HepG2 (cell line): Measurements from ENCODE around the gene C19orf38. TPM values are rescaled to one million over a fixed set of nuclear protein-coding genes. Genes with fewer than 3 reads are reported as not detected.

Experiments
- ATAD3A ChIP-seq: sonication (generic); formaldehyde crosslinking; IDR thresholded peaks from 2 replicates; pipeline ENCODE4 v1.4.0; 2020; ENCODE audit warnings: missing genetic modification reagents
- ATM ChIP-seq: fragments of 450-650 bp; IDR thresholded peaks from 2 replicates; pipeline ENCODE4 v1.7.1; 2017; ENCODE audit warnings: mild to moderate bottlenecking, borderline replicate concordance
- BHLHE40 ChIP-seq: IDR thresholded peaks from 2 replicates; pipeline ENCODE4 v1.6.1; 2011; ENCODE audit warnings: low read length, improper control_type of control experiment
- CENPT ChIP-seq: sonication (generic); formaldehyde crosslinking; IDR thresholded peaks from 2 replicates; pipeline ENCODE4 v1.8.0; 2022; ENCODE audit warnings: low read depth, mild to moderate bottlenecking, moderate library complexity, missing genetic modification reagents
- HNRNPUL1 ChIP-seq: fragments of 200-400 bp; formaldehyde crosslinking; IDR thresholded peaks from 2 replicates; pipeline ENCODE4 v1.6.1; 2017; ENCODE audit warnings: low read depth, mild to moderate bottlenecking, low read length, moderate library complexity
- IKZF4 ChIP-seq: sonication (generic); formaldehyde crosslinking; IDR thresholded peaks from 2 replicates; pipeline ENCODE4 v1.5.1; 2020; ENCODE audit warnings: borderline replicate concordance, mild to moderate bottlenecking, low read depth, missing genetic modification reagents; ENCODE audit errors: not compliant biosample characterization
- KDM4B ChIP-seq: sonication (generic); formaldehyde crosslinking; IDR thresholded peaks from 2 replicates; pipeline ENCODE4 v1.4.0; 2020; ENCODE audit warnings: missing genetic modification reagents
- MAX ChIP-seq: IDR thresholded peaks from 2 replicates; pipeline ENCODE4 v1.6.1; 2012; ENCODE audit warnings: inconsistent platforms
- PAF1 ChIP-seq: IDR thresholded peaks from 2 replicates; pipeline ENCODE4 v1.6.1; 2016; ENCODE audit warnings: missing genetic modification reagents, missing compliant biosample characterization
- PTBP1 ChIP-seq: fragments of 200-400 bp; formaldehyde crosslinking; IDR thresholded peaks from 2 replicates; pipeline ENCODE4 v1.6.1; 2018; ENCODE audit warnings: low read length, low read depth; ENCODE audit not compliant: poor library complexity, severe bottlenecking
- RBM39 ChIP-seq: fragments of 200-400 bp; formaldehyde crosslinking; IDR thresholded peaks from one replicate; pipeline ENCODE4 v1.6.1; 2018; ENCODE audit warnings: antibody characterized with exemption, mild to moderate bottlenecking, low read depth, low read length; ENCODE audit not compliant: poor library complexity, severe bottlenecking
- SOX5 ChIP-seq: IDR thresholded peaks from 2 replicates; pipeline ENCODE4 v1.6.1; 2016; ENCODE audit warnings: borderline replicate concordance
- TBL1XR1 ChIP-seq: fragments of 150-350 bp; IDR thresholded peaks from 2 replicates; pipeline ENCODE4 v1.6.1; 2014; ENCODE audit warnings: borderline replicate concordance, low read length; ENCODE audit not compliant: partially characterized antibody
- U2AF2 ChIP-seq: fragments of 200-400 bp; formaldehyde crosslinking; IDR thresholded peaks from 2 replicates; pipeline ENCODE4 v1.6.1; 2017; ENCODE audit warnings: low read depth, mild to moderate bottlenecking, low read length
- YY1 ChIP-seq: IDR thresholded peaks from 2 replicates; pipeline ENCODE4 v1.6.1; 2011; ENCODE audit warnings: low read length, low read depth, moderate library complexity, mild to moderate bottlenecking; ENCODE audit not compliant: insufficient read depth, insufficient replicate concordance
- ZIK1 ChIP-seq: sonication (generic); formaldehyde crosslinking; IDR thresholded peaks from 2 replicates; pipeline ENCODE4 v1.5.0; 2020; ENCODE audit warnings: mild to moderate bottlenecking, low read depth, missing genetic modification reagents, borderline replicate concordance
- ZNF234 ChIP-seq: sonication (generic); formaldehyde crosslinking; conservative IDR thresholded peaks from 2 replicates; pipeline ENCODE4 v1.5.1; 2020; ENCODE audit warnings: mild to moderate bottlenecking, missing genetic modification reagents
- ZNF639 ChIP-seq: conservative IDR thresholded peaks from 2 replicates; pipeline ENCODE4 v1.6.1; 2018; ENCODE audit warnings: missing genetic modification reagents
- ZNF788 ChIP-seq: sonication (generic); formaldehyde crosslinking; IDR thresholded peaks from 2 replicates; pipeline ENCODE4 v1.5.0; 2020; ENCODE audit warnings: mild to moderate bottlenecking, missing genetic modification reagents, borderline replicate concordance
- ZSCAN12 ChIP-seq: sonication (generic); formaldehyde crosslinking; IDR thresholded peaks from 2 replicates; pipeline ENCODE4 v1.9.0; 2021; ENCODE audit warnings: mild to moderate bottlenecking, missing genetic modification reagents
- polyA plus RNA-seq, 8 experiments: library from polyadenylated mRNA; depleted of rRNA in 3 of 8; stranded (reverse) in 7 of 8; unstranded in 1 of 8; fragments of >200 nt; fragmentation: Illumina TruSeq in 4 of 8; extraction: Trizol in 4 of 8; gene quantifications; 2 replicates each; pipeline versions ENCODE4 v1.2.1 to v1.2.3, GENCODE V29; 2011 to 2016; ENCODE audit warnings: low read depth in 4 of 8, missing spikeins in 1 of 8, mixed read lengths in 1 of 8; ENCODE audit not compliant: insufficient read depth in 1 of 8
- total RNA-seq, 5 experiments: library from RNA; depleted of rRNA; stranded (reverse); fragments of >200 nt; fragmentation: Illumina TruSeq; extraction: Trizol; gene quantifications; 2 replicates each; pipeline ENCODE4 v1.2.3, GENCODE V29; 2016; ENCODE audit warnings: low read depth in 1 of 5
- TF ChIP-seq, protein P1 (sequence below): sonication (generic); formaldehyde crosslinking; IDR thresholded peaks from 2 replicates; pipeline ENCODE4 v1.5.1; 2020; ENCODE audit warnings: missing genetic modification reagents, mild to moderate bottlenecking, borderline replicate concordance
- TF ChIP-seq, protein P2 (sequence below): sonication (generic); formaldehyde crosslinking; conservative IDR thresholded peaks from 2 replicates; pipeline ENCODE4 v1.8.1; 2023; ENCODE audit warnings: missing genetic modification reagents
- TF ChIP-seq, protein P3 (sequence below): sonication (generic); formaldehyde crosslinking; IDR thresholded peaks from 2 replicates; pipeline ENCODE4 v1.4.0; 2020; ENCODE audit warnings: missing genetic modification reagents

The C19orf38 gene
- total and polyA plus RNA-seq, 2 of the 13 experiments (the other 11 are each of a cell fraction or from before 2014, with no cell fraction given): 0.11 TPM; not detected in 1

GRCh38 chr19:10870955-10871603, 22.9 kb downstream of the C19orf38 start, which contains the start of gene CARM1 (continued):
- TF ChIP-seq, protein P1, sequence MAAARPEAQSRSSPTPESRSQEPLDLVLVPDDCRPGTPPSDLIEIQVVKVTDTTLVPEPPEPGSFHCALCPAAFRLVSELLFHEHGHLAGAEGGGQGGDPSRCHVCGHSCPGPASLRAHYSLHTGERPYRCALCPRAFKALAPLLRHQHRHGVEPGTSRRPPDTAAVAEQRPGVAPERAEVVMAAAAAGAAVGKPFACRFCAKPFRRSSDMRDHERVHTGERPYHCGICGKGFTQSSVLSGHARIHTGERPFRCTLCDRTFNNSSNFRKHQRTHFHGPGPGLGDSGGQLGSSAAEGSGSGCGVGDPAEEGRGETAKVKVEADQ: no peak
- TF ChIP-seq ZNF639 (CRISPR knock-in tag) (peak; percentile 77; the same call in 1 of the 2 replicates), ATAD3A (CRISPR knock-in tag) (no peak), ZNF234 (CRISPR knock-in tag) (no peak), ZIK1 (CRISPR knock-in tag) (no peak), PAF1 (CRISPR knock-in tag) (no peak), ZSCAN12 (no peak), PTBP1 (no peak), HNRNPUL1 (no peak), ZNF788 (no peak; the same call in 1 of the 2 replicates), U2AF2 (no peak), ATM (no peak), TBL1XR1 (no peak), CENPT (CRISPR knock-in tag) (no peak), RBM39 (no peak), IKZF4 (CRISPR knock-in tag) (no peak), SOX5 (CRISPR knock-in tag) (no peak; the same call in 1 of the 2 replicates), MAX (no peak; the same call in 1 of the 2 replicates), BHLHE40 (0 out of 2 replicates have a peak, but pooled peaks have one; percentile 12), YY1 (peak; percentile 47), KDM4B (CRISPR knock-in tag) (no peak)
- TF ChIP-seq, protein P2, sequence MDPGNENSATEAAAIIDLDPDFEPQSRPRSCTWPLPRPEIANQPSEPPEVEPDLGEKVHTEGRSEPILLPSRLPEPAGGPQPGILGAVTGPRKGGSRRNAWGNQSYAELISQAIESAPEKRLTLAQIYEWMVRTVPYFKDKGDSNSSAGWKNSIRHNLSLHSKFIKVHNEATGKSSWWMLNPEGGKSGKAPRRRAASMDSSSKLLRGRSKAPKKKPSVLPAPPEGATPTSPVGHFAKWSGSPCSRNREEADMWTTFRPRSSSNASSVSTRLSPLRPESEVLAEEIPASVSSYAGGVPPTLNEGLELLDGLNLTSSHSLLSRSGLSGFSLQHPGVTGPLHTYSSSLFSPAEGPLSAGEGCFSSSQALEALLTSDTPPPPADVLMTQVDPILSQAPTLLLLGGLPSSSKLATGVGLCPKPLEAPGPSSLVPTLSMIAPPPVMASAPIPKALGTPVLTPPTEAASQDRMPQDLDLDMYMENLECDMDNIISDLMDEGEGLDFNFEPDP (CRISPR knock-in tag): no peak
- TF ChIP-seq, protein P3, sequence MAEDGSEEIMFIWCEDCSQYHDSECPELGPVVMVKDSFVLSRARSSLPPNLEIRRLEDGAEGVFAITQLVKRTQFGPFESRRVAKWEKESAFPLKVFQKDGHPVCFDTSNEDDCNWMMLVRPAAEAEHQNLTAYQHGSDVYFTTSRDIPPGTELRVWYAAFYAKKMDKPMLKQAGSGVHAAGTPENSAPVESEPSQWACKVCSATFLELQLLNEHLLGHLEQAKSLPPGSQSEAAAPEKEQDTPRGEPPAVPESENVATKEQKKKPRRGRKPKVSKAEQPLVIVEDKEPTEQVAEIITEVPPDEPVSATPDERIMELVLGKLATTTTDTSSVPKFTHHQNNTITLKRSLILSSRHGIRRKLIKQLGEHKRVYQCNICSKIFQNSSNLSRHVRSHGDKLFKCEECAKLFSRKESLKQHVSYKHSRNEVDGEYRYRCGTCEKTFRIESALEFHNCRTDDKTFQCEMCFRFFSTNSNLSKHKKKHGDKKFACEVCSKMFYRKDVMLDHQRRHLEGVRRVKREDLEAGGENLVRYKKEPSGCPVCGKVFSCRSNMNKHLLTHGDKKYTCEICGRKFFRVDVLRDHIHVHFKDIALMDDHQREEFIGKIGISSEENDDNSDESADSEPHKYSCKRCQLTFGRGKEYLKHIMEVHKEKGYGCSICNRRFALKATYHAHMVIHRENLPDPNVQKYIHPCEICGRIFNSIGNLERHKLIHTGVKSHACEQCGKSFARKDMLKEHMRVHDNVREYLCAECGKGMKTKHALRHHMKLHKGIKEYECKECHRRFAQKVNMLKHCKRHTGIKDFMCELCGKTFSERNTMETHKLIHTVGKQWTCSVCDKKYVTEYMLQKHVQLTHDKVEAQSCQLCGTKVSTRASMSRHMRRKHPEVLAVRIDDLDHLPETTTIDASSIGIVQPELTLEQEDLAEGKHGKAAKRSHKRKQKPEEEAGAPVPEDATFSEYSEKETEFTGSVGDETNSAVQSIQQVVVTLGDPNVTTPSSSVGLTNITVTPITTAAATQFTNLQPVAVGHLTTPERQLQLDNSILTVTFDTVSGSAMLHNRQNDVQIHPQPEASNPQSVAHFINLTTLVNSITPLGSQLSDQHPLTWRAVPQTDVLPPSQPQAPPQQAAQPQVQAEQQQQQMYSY (CRISPR knock-in tag): no peak
